ENCODE measurements around the gene ACOX2.

DNA sequence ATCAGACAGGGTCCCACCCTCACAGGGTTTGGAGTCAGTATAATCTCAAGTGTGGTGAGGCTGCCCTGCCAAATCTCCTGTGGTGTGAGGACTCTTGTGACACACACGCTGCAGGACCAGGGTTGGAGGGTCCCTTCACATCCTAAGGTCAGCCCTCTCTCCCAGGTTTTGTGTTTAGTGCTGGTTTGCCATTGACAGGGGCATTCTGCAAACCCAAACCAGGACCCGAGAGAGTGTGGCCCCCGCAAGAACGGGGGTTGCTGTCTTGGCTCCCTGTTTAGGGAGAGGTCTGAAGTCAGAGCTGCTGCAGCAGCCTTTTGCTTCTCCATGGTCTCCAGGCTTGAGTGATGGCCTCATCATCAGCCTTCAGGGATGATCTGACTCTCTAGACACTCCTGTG is 25.5 kb upstream of the ACOX2 start:
- TF ChIP-seq EZH2 (IDR thresholded peaks at IDR 0.05; ENCODE audit: low read length, missing control alignments): no peak
- no peak for TF ChIP-seq CTCF (conservative IDR thresholded peaks at IDR 0.05 in 1 of 2, IDR thresholded peaks at IDR 0.05 in 1 of 2; ENCODE audit: low read depth in 1 of 2, low read length in 2 of 2)
